Measurements from ENCODE around the gene ALPI.
"Not testable (repeated sequence)": the region's sequence is repeated elsewhere in the genome, so short reads cannot be mapped to it uniquely, and the experiment has no call there.

ALPI gene

DNA sequence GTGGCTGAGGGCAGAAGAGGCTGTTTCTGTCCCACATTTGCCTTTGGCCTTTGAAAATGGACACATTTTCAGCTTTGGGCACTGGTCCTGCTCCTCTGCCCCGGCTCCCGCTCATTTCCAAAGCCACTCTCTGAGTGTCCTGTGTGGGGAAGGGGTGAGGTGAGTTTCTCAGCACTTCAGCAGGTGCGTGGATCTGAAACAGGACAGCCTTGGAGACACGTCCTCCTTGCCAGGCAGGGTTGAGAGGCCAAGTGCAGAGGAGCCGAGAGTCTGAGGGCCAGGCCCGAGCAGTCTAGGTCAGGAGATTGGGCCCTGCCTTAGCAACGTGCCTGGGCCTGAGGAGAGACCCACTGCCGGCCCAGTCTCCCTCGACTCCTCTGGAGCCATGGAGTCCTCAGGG is 21.9 kb upstream of the ALPI start:
- intact Hi-C loops (cut with micrococcal nuclease) = no loop called here
- no peaks in the 10 kb centered on the region for H3K9me3 Mint-ChIP-seq
- no peaks in the 10 kb centered on the region for H3K36me3 Mint-ChIP-seq (ENCODE audit: low read depth)

DNA sequence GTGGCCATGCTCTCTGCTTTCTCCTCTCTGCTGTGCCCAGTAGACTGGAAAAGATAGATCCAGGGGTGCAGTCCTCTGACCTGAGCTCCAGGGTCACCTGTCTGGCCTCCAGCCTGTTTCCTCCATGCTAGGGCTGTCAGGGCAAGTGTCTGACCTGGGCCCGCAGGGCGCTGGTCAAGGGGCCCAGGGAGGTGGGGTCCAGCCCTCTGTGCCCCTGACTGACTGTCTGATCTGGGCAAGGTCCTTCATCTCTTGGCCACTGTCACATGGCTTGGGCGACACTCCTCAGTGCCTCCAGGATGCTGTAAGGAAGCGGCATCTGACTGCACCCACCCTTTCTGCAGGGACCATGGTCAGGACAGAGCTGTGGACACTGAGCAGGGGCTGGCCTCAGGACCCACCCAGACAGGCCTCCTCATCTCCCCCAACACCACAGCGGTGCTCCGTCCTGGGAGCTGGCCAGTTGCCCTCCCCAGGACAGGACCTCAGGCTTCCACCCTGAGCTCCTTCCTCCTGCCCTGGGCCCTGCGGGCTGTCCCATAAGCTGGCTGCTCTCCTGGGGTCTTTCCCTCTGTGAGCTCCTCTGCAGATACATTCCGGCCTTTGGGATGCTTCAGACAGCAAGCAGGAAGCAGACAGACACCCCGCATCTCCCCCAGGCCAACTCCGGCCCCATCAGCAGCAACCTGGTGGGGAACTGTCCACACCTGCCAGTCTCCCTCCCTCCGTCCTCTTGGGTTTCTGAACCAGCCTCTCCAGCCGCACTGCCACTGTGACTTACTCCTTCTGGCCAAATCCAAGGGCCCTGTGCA is 21.2 kb upstream of the ALPI start:
- intact Hi-C loops (cut with micrococcal nuclease) = no loop called here
- peaks cover 17% of the 10 kb centered on the region for H3K27me3 Mint-ChIP-seq

More for the DNA sequence above, 21.9 kb upstream of the ALPI start:
- peaks cover 16% of the 10 kb centered on the region for H3K27me3 Mint-ChIP-seq
- H3K27ac Mint-ChIP-seq = no peak overlapping the region
- H3K4me1 Mint-ChIP-seq (ENCODE audit: low read depth) = no peaks in the 10 kb centered on the region
- H3K4me3 Mint-ChIP-seq = no peak overlapping the region

GRCh38 chr2:232435375-232435648 is 20.6 kb upstream of the ALPI start:
- Mint-ChIP-seq H3K9me3 (no peaks in the 10 kb centered on the region), H3K36me3 (ENCODE audit: low read depth) (no peaks in the 10 kb centered on the region), H3K27ac (no peak overlapping the region), H3K4me3 (no peak overlapping the region), H3K27me3 (peaks cover 22% of the 10 kb centered on the region), H3K4me1 (ENCODE audit: low read depth) (peaks cover 6% of the 10 kb centered on the region)
- intact Hi-C loops (cut with micrococcal nuclease) = no loop called here

More for the DNA sequence above, 21.2 kb upstream of the ALPI start:
- Mint-ChIP-seq H3K4me1 (ENCODE audit: low read depth) (peaks cover under 1% of the 10 kb centered on the region), H3K9me3 (no peaks in the 10 kb centered on the region), H3K4me3 (no peak overlapping the region), H3K27ac (no peak overlapping the region), H3K36me3 (ENCODE audit: low read depth) (no peaks in the 10 kb centered on the region)

DNA sequence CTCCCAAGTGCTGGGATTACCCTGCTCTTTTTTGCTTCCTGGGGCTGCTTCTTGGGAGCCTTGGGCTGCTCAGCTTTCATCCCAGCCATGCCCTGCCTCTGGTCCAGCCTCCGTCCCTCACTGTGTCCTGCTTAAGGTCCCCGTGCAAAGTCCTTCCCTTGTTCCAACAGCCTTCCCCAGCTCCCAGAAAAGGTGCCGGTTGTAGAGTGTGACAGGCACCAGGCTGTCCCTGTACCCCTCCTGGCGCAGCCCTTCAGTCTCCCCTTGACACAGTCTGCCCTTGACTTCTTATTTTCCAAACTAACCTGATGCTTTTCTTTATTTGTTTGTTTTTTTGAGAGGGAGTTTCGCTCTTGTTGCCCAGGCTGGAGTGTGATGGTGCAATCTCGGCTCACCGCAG is 20.1 kb upstream of the ALPI start:
- Mint-ChIP-seq H3K27ac (no peak overlapping the region), H3K4me1 (ENCODE audit: low read depth) (peaks cover 11% of the 10 kb centered on the region), H3K27me3 (peaks cover 24% of the 10 kb centered on the region), H3K9me3 (no peaks in the 10 kb centered on the region), H3K4me3 (no peak overlapping the region), H3K36me3 (ENCODE audit: low read depth) (no peaks in the 10 kb centered on the region)
- intact Hi-C loops (cut with micrococcal nuclease) = no loop called here

DNA sequence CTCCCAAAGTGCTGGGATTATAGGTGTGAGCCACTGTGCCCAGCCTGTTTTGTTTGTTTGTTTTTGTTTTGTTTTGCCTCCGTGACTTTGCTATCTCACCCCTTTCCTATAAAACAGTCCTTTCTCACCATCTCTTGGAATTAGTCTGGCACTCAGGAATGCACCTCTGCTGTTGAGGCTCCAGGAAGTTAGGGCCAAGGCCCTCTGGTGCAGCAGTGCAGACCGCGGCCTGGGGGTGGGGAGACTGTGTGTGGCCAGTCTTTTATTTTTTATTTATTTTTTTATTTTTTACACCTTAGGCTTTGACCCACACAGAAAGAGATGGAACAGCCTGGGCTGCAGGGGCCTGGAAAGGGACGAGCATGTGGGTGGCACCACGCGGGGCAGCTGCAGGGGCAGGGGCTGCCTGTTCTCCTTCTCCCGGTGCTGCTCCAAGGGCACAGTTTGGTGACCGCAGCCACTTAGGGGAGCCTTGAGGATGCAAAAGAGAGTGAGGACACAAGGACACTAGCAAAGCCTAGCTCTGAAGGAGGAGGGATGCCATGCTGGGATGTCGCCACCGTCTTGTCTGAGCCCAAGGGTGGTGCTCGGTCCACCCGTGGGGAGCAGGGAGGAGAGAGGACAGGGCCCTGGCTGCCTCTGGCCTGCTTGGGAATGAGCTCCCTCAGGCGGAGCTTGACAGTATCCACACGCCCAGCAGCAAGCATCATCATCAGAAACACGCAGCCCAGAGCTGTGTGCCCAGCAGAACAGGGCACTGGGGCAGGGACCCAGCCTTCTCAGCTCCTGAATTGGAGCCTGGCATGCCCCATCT is 19.4 kb upstream of the ALPI start:
- Mint-ChIP-seq H3K4me3 (no peak overlapping the region), H3K36me3 (ENCODE audit: low read depth) (no peaks in the 10 kb centered on the region), H3K9me3 (no peaks in the 10 kb centered on the region), H3K4me1 (ENCODE audit: low read depth) (peaks cover 11% of the 10 kb centered on the region), H3K27me3 (peaks cover 30% of the 10 kb centered on the region), H3K27ac (no peak overlapping the region)
- intact Hi-C loops (cut with micrococcal nuclease) = no loop called here

DNA sequence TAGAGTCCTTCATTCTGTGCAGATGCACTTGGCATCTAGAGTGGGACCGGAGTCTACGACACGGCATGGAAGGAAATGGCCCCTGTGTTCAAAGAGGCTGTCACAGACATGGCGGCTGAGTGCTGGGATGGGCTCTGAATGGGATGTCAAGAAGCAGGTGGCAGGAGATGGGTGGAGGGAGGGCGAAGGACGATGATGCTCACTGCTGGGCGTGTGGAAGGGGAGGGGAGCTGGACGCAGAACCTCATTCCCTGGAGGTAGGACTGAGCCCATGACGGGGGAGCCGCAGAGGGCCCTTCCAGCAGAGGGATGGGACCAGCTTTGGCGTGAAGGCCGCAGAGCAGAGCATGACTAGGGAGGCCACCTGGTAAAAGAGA is 18.8 kb upstream of the ALPI start:
- Mint-ChIP-seq H3K4me1 (ENCODE audit: low read depth) (peaks cover 11% of the 10 kb centered on the region), H3K4me3 (no peak overlapping the region), H3K36me3 (ENCODE audit: low read depth) (no peaks in the 10 kb centered on the region), H3K9me3 (no peaks in the 10 kb centered on the region), H3K27ac (no peak overlapping the region), H3K27me3 (peaks cover 32% of the 10 kb centered on the region)
- intact Hi-C loops (cut with micrococcal nuclease) = no loop called here

DNA sequence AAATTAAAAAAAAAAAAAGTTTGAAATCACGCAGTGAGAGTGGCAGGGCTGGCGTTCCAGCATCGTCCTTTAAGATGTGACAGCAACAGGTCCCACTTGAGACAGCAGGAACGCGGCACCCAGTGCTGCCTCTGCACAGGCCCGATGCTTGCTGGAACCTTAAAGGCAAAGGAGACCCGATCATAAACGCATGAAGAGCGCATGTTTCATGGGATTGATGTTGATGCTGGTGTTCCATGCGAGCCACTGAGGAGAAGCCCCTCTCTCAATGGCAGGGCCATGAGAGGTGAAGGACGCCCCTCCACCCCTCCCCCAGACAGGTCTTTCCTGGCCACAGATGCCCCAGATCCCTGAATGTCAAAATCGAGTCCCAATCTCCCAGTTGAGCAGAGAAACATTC is 17.9 kb upstream of the ALPI start:
- Mint-ChIP-seq H3K9me3 (no peaks in the 10 kb centered on the region), H3K27ac (no peak overlapping the region), H3K27me3 (peaks cover 32% of the 10 kb centered on the region), H3K36me3 (ENCODE audit: low read depth) (no peaks in the 10 kb centered on the region), H3K4me3 (no peak overlapping the region), H3K4me1 (ENCODE audit: low read depth) (peaks cover 11% of the 10 kb centered on the region)
- intact Hi-C loops (cut with micrococcal nuclease) = no loop called here

GRCh38 chr2:232438951-232439757 is 16.8 kb upstream of the ALPI start:
- intact Hi-C loops (cut with micrococcal nuclease) = no loop called here
- Mint-ChIP-seq H3K27ac (no peak overlapping the region), H3K9me3 (no peaks in the 10 kb centered on the region), H3K4me1 (ENCODE audit: low read depth) (peaks cover 12% of the 10 kb centered on the region), H3K4me3 (no peak overlapping the region), H3K36me3 (ENCODE audit: low read depth) (no peaks in the 10 kb centered on the region), H3K27me3 (peaks cover 32% of the 10 kb centered on the region)

- intact Hi-C loops (cut with micrococcal nuclease) = loop anchor here (1.0 to 5.0 kb wide), 2 partner anchors 517 to 533 kb away; no protein-coding TSS in a partner anchor
- no peaks in the 10 kb centered on the region for H3K36me3 Mint-ChIP-seq (ENCODE audit: low read depth)
- H3K4me1 Mint-ChIP-seq (ENCODE audit: low read depth) = peaks cover 16% of the 10 kb centered on the region
- H3K9me3 Mint-ChIP-seq = no peaks in the 10 kb centered on the region
- H3K27me3 Mint-ChIP-seq = peaks cover 34% of the 10 kb centered on the region
- no peak overlapping the region for H3K27ac Mint-ChIP-seq
- no peak overlapping the region for H3K4me3 Mint-ChIP-seq
Measured at GRCh38 chr2:232439758-232440135, 16.2 kb upstream of the ALPI start.

- peaks cover 16% of the 10 kb centered on the region for H3K4me1 Mint-ChIP-seq (ENCODE audit: low read depth)
- intact Hi-C loops (cut with micrococcal nuclease) = loop anchor here (1.0 to 5.0 kb wide), 2 partner anchors 518 to 534 kb away; no protein-coding TSS in a partner anchor
- not testable (repeated sequence) for H3K4me3 Mint-ChIP-seq; H3K27ac Mint-ChIP-seq; H3K36me3 Mint-ChIP-seq (ENCODE audit: low read depth); H3K9me3 Mint-ChIP-seq
- H3K27me3 Mint-ChIP-seq = peaks cover 32% of the 10 kb centered on the region
Measured at GRCh38 chr2:232440220-232441018, 15.5 kb upstream of the ALPI start.

GRCh38 chr2:232441147-232441651 is 14.8 kb upstream of the ALPI start:
- intact Hi-C loops (cut with micrococcal nuclease) = loop anchor here (5.0 kb wide), 1 partner anchor 519 kb away; no protein-coding TSS in a partner anchor
- peaks cover 16% of the 10 kb centered on the region for H3K4me1 Mint-ChIP-seq (ENCODE audit: low read depth)
- no peak overlapping the region for H3K27ac Mint-ChIP-seq
- peaks cover 31% of the 10 kb centered on the region for H3K27me3 Mint-ChIP-seq
- no peaks in the 10 kb centered on the region for H3K9me3 Mint-ChIP-seq
- H3K4me3 Mint-ChIP-seq = no peak overlapping the region
- H3K36me3 Mint-ChIP-seq (ENCODE audit: low read depth) = no peaks in the 10 kb centered on the region

- H3K36me3 Mint-ChIP-seq (ENCODE audit: low read depth); H3K9me3 Mint-ChIP-seq; H3K4me3 Mint-ChIP-seq; H3K27ac Mint-ChIP-seq: not testable (repeated sequence)
- Mint-ChIP-seq H3K4me1 (ENCODE audit: low read depth) (peaks cover 16% of the 10 kb centered on the region), H3K27me3 (peaks cover 35% of the 10 kb centered on the region)
- intact Hi-C loops (cut with micrococcal nuclease) = loop anchor here (5.0 kb wide), 1 partner anchor 520 kb away; no protein-coding TSS in a partner anchor
Measured at GRCh38 chr2:232441922-232442321, 14.0 kb upstream of the ALPI start.

DNA sequence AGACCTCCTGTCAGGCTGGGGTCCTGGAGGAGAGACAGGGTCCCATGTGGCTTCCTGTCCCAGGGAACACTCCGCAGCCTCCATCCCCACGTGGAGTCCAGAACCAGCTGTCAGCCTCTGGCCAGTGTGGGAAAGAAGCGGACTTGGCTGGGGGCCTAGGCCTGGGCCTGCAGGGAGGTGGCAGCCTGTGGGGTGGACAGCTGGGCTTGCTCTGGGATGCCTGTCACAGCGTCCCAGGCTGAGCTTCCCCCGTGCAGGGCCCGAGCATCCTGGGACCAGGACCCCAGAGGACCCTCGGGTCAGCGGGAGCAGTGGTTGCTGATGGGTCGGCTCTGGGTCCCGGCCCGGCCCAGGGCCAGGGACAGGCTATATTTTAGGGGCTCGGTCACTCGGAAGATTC is 13.5 kb upstream of the ALPI start:
- not testable (repeated sequence) for H3K36me3 Mint-ChIP-seq (ENCODE audit: low read depth)
- intact Hi-C loops (cut with micrococcal nuclease) = loop anchor here (5.0 kb wide), 1 partner anchor 520 kb away; no protein-coding TSS in a partner anchor

More for the DNA sequence above, 13.5 kb upstream of the ALPI start:
- H3K27ac Mint-ChIP-seq, H3K9me3 Mint-ChIP-seq, H3K4me3 Mint-ChIP-seq: not testable (repeated sequence)
- H3K4me1 Mint-ChIP-seq (ENCODE audit: low read depth) = peaks cover 16% of the 10 kb centered on the region
- H3K27me3 Mint-ChIP-seq = peaks cover 35% of the 10 kb centered on the region

Measured in dendritic cell treated with granulocyte-macrophage colony-stimulating factor and Interleukin-4, amounts not matched to agents 40 ng/mL and 50 ng/mL, for 4 days (primary cell).